Mesenteric fat pad (tissue), 1 donor: ENCODE data around the gene SLF2. TPM values are rescaled to one million over a fixed set of nuclear protein-coding genes. Genes with fewer than 3 reads are reported as not detected.

Source experiments
- DNase-seq: peaks from one replicate; pipeline ENCODE4 v3.0.0-alpha.2; 2020; ENCODE audit warnings: low spot score
- total RNA-seq: library from RNA; stranded (reverse); fragmentation: NEBNext Ultra II Directional; extraction: Animal tissue kit (Norgen Biotek cat#: 25700); gene quantifications from one replicate; pipeline ENCODE4 v1.2.1, GENCODE V29; 2021
- donor health status: DM: yes; HTN: yes; CAD: no.

Gene SLF2
- total RNA-seq, 1 donor from 2014 or later = 18.4 TPM

GRCh38 chr10:100879741-100880360 lies 32.9 kb upstream of the SLF2 start:
- no peak for DNase-seq

GRCh38 chr10:100881556-100882213 lies 31.1 kb upstream of the SLF2 start:
- DNase-seq = peak; percentile 72

- DNase-seq = peak; percentile 49
Observed at GRCh38 chr10:100882252-100882651, 30.5 kb upstream of the SLF2 start.

GRCh38 chr10:100882671-100883311 lies 30.0 kb upstream of the SLF2 start:
- peak; percentile 69 for DNase-seq

- DNase-seq = peak; percentile 75
Observed at GRCh38 chr10:100883312-100883821, 29.4 kb upstream of the SLF2 start.

- peak; percentile 53 for DNase-seq
Observed at GRCh38 chr10:100885611-100886010, 27.2 kb upstream of the SLF2 start.

- DNase-seq = peak; percentile 3
Observed at GRCh38 chr10:100886091-100886490, 26.7 kb upstream of the SLF2 start.

- DNase-seq = peak; percentile 2
Observed at GRCh38 chr10:100886521-100886920, 26.2 kb upstream of the SLF2 start.

GRCh38 chr10:100886963-100887362 lies 25.8 kb upstream of the SLF2 start:
- peak; percentile 45 for DNase-seq

- DNase-seq = peak; percentile 68
Observed at GRCh38 chr10:100887761-100888296, 24.9 kb upstream of the SLF2 start.

- DNase-seq = no peak
Observed at GRCh38 chr10:100888957-100889356, 23.8 kb upstream of the SLF2 start.

GRCh38 chr10:100889546-100889945 lies 23.2 kb upstream of the SLF2 start:
- DNase-seq = no peak

- DNase-seq = no peak
Observed at GRCh38 chr10:100890141-100890672, 22.6 kb upstream of the SLF2 start.

GRCh38 chr10:100890673-100891317 lies 22.0 kb upstream of the SLF2 start:
- no peak for DNase-seq

GRCh38 chr10:100894033-100894432 lies 18.7 kb upstream of the SLF2 start:
- no peak for DNase-seq

- DNase-seq = no peak
Observed at GRCh38 chr10:100894589-100895294, 18.0 kb upstream of the SLF2 start.

GRCh38 chr10:100895346-100895745 lies 17.4 kb upstream of the SLF2 start:
- DNase-seq = no peak

GRCh38 chr10:100895896-100896295 lies 16.9 kb upstream of the SLF2 start:
- no peak for DNase-seq

GRCh38 chr10:100896876-100897461 lies 15.8 kb upstream of the SLF2 start:
- no peak for DNase-seq

- DNase-seq = no peak
Observed at GRCh38 chr10:100897976-100898375, 14.8 kb upstream of the SLF2 start.
